ENCODE data around the gene COL20A1. TPM values are rescaled to one million over a fixed set of nuclear protein-coding genes. Genes with fewer than 3 reads are reported as not detected.

The COL20A1 gene
- total and polyA plus RNA-seq, 10 donors, result 0.12 to 2.1 (median 0.60) TPM; not detected in 2

DNA sequence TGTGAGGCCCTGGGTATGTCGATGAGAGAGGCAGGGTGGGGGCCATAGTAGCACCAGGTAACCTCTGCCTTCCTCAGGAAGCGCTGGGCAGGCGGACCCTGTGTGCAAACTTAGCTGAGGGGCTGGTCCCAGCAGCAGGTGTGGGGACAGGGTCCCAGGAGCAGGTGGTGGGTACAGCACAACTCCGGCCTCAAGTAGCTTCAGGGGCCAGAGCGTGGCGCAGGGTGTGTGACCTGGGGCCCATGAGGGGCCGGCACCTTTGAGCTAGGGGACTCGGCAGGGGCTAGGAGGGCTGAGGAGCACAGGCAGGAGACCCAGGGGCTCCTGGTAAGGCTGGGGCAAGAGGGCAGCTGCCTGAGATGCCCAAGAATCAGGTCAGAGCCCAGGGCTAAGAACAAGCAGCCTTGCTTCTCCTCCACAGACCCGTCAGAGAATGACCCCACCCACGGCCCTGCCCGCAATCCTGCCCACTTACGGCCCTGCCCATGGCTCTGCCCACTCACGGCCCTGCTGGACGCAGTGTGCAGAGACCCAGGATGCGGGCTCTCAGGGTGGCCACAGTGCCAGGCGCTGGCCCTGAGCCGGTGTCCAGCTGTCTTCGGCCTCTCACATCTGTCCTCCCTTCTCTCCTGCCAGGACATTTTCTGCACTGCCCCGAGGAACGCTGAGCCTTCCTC lies 37.2 kb downstream of the COL20A1 start:
- WGBS, 5 donors, result 81 to 87% (median 83%) methylated on average over 17 to 20 of the region's 20 CpGs
- TF ChIP-seq, protein P1, sequence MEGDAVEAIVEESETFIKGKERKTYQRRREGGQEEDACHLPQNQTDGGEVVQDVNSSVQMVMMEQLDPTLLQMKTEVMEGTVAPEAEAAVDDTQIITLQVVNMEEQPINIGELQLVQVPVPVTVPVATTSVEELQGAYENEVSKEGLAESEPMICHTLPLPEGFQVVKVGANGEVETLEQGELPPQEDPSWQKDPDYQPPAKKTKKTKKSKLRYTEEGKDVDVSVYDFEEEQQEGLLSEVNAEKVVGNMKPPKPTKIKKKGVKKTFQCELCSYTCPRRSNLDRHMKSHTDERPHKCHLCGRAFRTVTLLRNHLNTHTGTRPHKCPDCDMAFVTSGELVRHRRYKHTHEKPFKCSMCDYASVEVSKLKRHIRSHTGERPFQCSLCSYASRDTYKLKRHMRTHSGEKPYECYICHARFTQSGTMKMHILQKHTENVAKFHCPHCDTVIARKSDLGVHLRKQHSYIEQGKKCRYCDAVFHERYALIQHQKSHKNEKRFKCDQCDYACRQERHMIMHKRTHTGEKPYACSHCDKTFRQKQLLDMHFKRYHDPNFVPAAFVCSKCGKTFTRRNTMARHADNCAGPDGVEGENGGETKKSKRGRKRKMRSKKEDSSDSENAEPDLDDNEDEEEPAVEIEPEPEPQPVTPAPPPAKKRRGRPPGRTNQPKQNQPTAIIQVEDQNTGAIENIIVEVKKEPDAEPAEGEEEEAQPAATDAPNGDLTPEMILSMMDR (IDR thresholded peaks at IDR 0.05 in 8 of 11, conservative IDR thresholded peaks at IDR 0.05 in 3 of 11), result no peak
- no peak for TF ChIP-seq POLR2AphosphoS5 (IDR thresholded peaks at IDR 0.05)
- no peak for TF ChIP-seq POLR2A (IDR thresholded peaks at IDR 0.05)
- intact Hi-C loops (cut with DNase I; ENCODE audit: low total_unique reads), result no loop called here
- peaks cover 0 to 28% (median 11%) of the 10 kb centered on the region in 6 donors for H3K4me1 ChIP-seq
- no peak overlapping the region for H3K27ac ChIP-seq
- peaks cover 0 to 48% (median 0%) of the 10 kb centered on the region in 7 donors for H3K27me3 ChIP-seq (replicated peaks in 1 of 7)
- DNase-seq, result no peak
- H3K4me3 ChIP-seq, result no peak overlapping the region
- H3K36me3 ChIP-seq, result no peaks in the 10 kb centered on the region
- H3K9me3 ChIP-seq, result peaks cover 0 to 36% (median 23%) of the 10 kb centered on the region in 8 donors

DNA sequence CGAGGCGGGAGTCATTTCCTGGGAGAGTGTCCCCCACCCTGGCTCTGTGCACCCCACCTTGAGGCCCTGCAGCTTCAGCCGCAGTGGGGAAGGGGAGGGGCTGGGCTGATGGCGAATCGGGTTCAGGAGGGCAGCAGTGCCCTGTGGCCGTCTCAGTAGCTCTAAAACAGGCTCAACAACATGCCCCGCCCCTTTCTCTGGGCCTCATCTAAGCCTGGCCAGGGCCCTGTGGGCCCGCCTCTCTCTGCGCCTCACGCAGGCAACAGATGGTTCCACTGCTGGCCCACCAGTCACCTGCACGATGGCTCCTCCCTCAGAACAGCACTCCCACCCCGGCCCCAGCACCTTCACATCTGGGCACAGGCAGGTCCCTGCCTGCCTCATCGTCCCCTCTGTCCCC lies 38.0 kb downstream of the COL20A1 start:
- Histone ChIP-seq H3K27me3 (replicated peaks in 1 of 7) (peaks cover 0 to 56% (median 0%) of the 10 kb centered on the region in 7 donors), H3K36me3 (no peaks in the 10 kb centered on the region), H3K4me3 (no peak overlapping the region), H3K27ac (no peak overlapping the region), H3K4me1 (peaks cover 0 to 31% (median 9%) of the 10 kb centered on the region in 6 donors), H3K9me3 (peaks cover 0 to 36% (median 23%) of the 10 kb centered on the region in 8 donors)
- TF ChIP-seq, protein P1 (IDR thresholded peaks at IDR 0.05 in 8 of 11, conservative IDR thresholded peaks at IDR 0.05 in 3 of 11), result no peak
- no peak for TF ChIP-seq POLR2AphosphoS5 (IDR thresholded peaks at IDR 0.05)
- no peak for TF ChIP-seq POLR2A (IDR thresholded peaks at IDR 0.05)
- DNase-seq, result no peak
- intact Hi-C loops (cut with DNase I; ENCODE audit: low total_unique reads), result no loop called here
- 78 to 87% (median 83%) methylated on average over 7 to 13 of the region's 13 CpGs for WGBS, 5 donors

DNA sequence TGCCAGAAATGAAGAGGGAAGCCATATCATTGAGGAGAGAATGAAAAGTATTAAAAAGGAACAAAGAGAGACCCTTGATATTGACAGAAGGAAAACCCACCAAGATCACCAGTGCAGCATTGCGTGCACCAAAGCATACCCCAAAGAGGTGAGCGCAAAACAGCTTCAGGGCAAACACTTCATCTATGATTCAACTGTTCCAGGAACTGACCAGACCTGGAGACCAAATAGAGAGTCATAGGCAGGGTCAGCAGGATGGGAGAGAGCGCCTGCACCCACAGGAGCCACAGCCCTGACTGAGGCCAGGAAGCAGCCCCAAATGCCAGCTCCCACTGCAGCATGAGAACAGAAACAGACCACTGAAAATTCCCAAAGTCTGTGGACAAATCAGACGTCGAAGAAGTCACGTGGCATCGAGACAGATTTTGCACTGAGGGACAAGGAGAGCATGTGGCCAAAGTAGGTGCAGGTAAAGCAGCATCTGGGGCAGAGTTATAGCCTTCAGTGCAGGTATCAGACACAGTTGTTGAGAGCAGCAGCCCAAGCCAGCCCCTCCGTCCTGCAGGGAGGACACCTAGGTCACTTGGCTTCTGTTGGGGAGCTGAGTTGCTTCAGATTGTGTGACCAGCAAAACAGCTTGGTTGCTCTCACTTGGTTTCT lies 38.9 kb downstream of the COL20A1 start:
- WGBS, 5 donors, result 92 to 98% (median 95%) methylated on average over 8 of the region's 8 CpGs
- intact Hi-C loops (cut with DNase I; ENCODE audit: low total_unique reads), result no loop called here
- TF ChIP-seq, protein P1 (IDR thresholded peaks at IDR 0.05 in 8 of 11, conservative IDR thresholded peaks at IDR 0.05 in 3 of 11), result no peak
- no peak for TF ChIP-seq POLR2A (IDR thresholded peaks at IDR 0.05)
- Histone ChIP-seq H3K27me3 (replicated peaks in 1 of 7) (peaks cover 0 to 65% (median 0%) of the 10 kb centered on the region in 7 donors), H3K27ac (no peak overlapping the region), H3K36me3 (no peaks in the 10 kb centered on the region), H3K4me1 (peaks cover 0 to 25% (median 0%) of the 10 kb centered on the region in 6 donors), H3K4me3 (no peak overlapping the region), H3K9me3 (peaks cover 0 to 30% (median 18%) of the 10 kb centered on the region in 8 donors)
- DNase-seq, result peak; percentile 41

Measured in spleen (tissue), 11 donors.